GM12875 (cell line): ENCODE data around the gene MEF2C.

Experiments used
- H3K4me3 ChIP-seq: one replicate; pipeline ENCODE4 v1.5.1; 2011; ENCODE audit warnings: low read depth, low read length, control low read depth
- CTCF ChIP-seq: IDR thresholded peaks from 2 replicates; pipeline ENCODE4 v1.5.1; 2011; ENCODE audit warnings: low read depth, mild to moderate bottlenecking, control low read depth, inconsistent platforms, low read length, moderate library complexity, borderline replicate concordance; ENCODE audit not compliant: insufficient read depth

Gene MEF2C

GRCh38 chr5:88702332-88702731 lies 180.7 kb downstream of the MEF2C start:
- no peak for TF ChIP-seq CTCF
- no peak overlapping the region for H3K4me3 ChIP-seq

DNA sequence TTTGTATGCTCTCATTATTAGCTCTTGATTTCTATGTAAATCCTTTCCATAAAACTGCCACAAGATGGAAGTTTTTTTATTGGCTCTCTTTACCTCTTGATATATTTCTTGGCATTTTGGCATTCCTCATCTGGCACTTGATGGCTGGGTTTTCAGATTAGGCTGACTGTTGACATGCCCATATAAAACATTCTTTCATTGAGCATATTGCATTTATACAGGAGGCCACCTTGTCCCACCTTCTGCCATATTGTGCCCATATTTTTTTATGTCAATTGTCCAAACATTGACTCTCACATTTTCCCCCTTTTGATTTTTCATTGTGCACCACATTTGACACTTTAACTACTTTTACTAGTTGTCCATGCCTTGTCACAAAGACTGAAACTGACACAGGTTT lies 182.9 kb downstream of the MEF2C start:
- no peak overlapping the region for H3K4me3 ChIP-seq
- TF ChIP-seq CTCF, result no peak

- H3K4me3 ChIP-seq, result no peak overlapping the region
- TF ChIP-seq CTCF, result no peak
Observed at GRCh38 chr5:88698290-88698689, 184.7 kb downstream of the MEF2C start.

DNA sequence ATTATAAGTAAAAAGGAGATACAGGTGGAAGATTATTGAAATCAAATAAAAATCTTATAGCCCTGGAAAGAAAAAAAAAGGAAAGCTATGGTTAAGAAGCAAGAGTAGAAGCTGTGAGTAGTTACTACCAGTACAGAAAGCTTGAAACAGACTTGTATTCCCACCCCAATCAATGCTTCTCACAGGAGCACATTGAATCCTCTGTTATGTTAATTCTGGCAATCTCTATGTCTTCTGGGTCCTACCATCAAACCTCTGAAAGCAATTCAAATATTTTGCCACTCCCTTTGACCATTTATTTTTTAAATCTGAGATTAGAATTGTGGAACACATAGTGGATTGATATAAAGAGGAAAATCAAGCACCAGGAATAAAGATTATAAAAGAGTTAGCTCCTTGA lies 186.5 kb downstream of the MEF2C start:
- no peak overlapping the region for H3K4me3 ChIP-seq
- TF ChIP-seq CTCF, result no peak

DNA sequence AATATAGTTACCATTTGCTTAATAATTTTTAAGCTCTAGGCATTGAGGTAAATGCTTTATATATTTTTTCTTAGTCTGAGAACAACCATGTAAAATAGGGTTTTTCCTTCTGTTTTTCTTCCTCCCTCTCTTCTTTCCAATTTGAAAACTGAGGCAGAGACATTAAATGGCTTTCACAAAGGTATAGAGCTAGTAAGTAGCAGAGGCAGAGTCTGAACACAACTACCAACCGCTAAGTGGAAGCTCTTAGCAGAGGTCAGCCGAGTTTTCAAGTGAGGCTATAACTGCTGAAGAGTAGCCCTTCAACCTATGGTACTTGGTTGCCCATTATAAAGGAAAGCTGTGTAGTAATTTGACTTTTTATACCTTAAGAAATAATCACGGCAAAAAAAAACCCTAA lies 187.1 kb downstream of the MEF2C start:
- H3K4me3 ChIP-seq, result no peak overlapping the region
- TF ChIP-seq CTCF, result no peak

DNA sequence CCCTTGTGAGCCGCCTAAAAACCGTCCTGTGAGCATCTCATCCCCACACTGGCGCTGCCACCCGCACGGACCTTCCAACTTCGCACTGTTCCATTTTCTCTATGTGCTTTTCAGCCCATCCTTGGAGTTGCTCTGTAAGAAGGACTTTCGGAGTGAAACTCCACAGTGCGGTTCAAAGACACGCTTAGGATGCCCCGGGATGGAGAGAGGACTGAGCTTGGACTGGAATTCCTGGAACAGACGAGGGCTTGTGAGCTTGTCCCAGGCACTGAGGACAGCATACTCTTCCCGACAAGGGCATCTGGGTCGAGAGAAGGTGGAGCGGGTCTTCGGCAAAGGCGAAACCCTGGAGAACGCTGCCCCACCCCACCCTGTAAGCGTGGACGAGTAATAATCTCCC lies 187.8 kb downstream of the MEF2C start:
- no peak overlapping the region for H3K4me3 ChIP-seq
- TF ChIP-seq CTCF, result no peak

DNA sequence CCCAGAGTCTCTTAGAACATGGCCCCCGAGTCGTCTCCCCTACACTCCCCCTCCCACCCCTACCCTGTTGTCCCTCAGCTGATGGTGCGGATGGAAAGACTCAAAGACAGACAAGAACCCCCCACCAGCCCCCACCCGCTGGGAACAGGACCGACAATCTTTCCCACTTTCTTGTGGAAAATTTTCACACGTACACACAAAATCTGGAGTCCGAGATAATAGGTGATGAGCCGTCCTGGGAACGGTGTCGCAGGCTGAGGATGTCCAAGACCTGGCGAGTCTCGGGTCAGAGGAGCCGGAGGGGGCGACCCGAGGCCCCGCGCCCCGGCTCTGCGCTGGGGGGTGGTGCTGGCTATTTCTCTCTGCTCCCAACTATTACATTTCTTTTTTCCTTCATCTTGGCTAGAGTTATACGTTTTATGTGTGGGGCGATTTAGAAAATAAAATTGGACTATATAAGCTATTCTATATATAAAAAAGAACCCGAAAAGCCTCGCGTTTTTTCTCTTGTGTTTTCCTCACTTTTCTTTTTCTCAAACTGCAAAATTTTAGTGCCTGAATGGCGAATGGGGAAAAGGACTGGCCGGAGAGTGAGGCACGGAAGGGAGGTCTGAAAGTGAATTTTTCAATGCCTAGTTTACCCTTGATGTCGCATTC lies 188.8 kb downstream of the MEF2C start:
- H3K4me3 ChIP-seq, result no peak overlapping the region
- no peak for TF ChIP-seq CTCF
